ENCODE measurements around the gene MED8. TPM values are rescaled to one million over a fixed set of nuclear protein-coding genes. Genes with fewer than 3 reads are reported as not detected.

Gene MED8
- total RNA-seq, 4 donors from 2014 or later: 43.6 to 58.4 (median 50.8) TPM

GRCh38 chr1:43338001-43338400 lies 51.6 kb downstream of the MED8 start:
- peak in 1 of 2 donors; percentile 59 for DNase-seq (ENCODE audit: low spot score in 2 of 2)
- TF ChIP-seq CTCF (IDR thresholded peaks at IDR 0.05) (no peak), POLR2A (IDR thresholded peaks at IDR 0.05) (no peak)
- intact Hi-C loops (cut with DNase I; ENCODE audit: low total_unique reads): no loop called here
- H3K4me3 ChIP-seq (ENCODE audit: low read depth, poor library complexity, severe bottlenecking): no peak overlapping the region
- 87 to 89% methylated on average over 5 of the region's 5 CpGs for WGBS, 2 donors

GRCh38 chr1:43337588-43337987 lies 52.0 kb downstream of the MED8 start, which contains the start of gene MPL:
MPL (plus strand) TSS chr1:43337818; CDS start chr1:43337849, 31 bp downstream.
- intact Hi-C loops (cut with DNase I; ENCODE audit: low total_unique reads): no loop called here
- H3K4me3 ChIP-seq (ENCODE audit: low read depth, poor library complexity, severe bottlenecking): no peak within 1 kb of the TSS
- TF ChIP-seq POLR2A (IDR thresholded peaks at IDR 0.05) (no peak), CTCF (IDR thresholded peaks at IDR 0.05) (no peak)
- WGBS, 2 donors: 86 to 88% methylated on average over 3 of the region's 3 CpGs
- peak in 1 of 2 donors; percentile 76 for DNase-seq (ENCODE audit: low spot score in 2 of 2)

- 80 to 81% methylated on average over 7 of the region's 7 CpGs for WGBS, 2 donors
- no peak overlapping the region for H3K4me3 ChIP-seq (ENCODE audit: low read depth, poor library complexity, severe bottlenecking)
- intact Hi-C loops (cut with DNase I; ENCODE audit: low total_unique reads): no loop called here
- DNase-seq (ENCODE audit: low spot score in 2 of 2): peak in 1 of 2 donors; percentile 50
- TF ChIP-seq POLR2A (IDR thresholded peaks at IDR 0.05) (no peak), CTCF (IDR thresholded peaks at IDR 0.05) (no peak)
Measured at GRCh38 chr1:43334453-43335205, 55.0 kb downstream of the MED8 start.

Small RNA genes within 50 kb of the gene (microRNA-seq; reads per million reads assigned to microRNA genes)
- gene MIR6734 (ENCODE audit: borderline number of aligned reads in 1 of 2, borderline replicate concordance in 2 of 2): 1.7 to 3.4 reads per million in 2 donors

Other genes starting within 250 kb of the MED8 start
- 10 to 100 TPM; 25.2 to 57.2 (median 43.0) TPM for gene EBNA1BP2, start 217.5 kb downstream of the MED8 start, total RNA-seq
- under 1 TPM; 0.19 to 0.38 (median 0.24) TPM for gene CFAP57, start 217.5 kb downstream of the MED8 start, total RNA-seq
- gene TMEM125, start 119.8 kb downstream of the MED8 start, total RNA-seq: 10 to 100 TPM; 13.6 to 34.5 (median 19.0) TPM
- 10 to 100 TPM; 16.1 to 28.2 (median 25.4) TPM for gene C1orf210, start 104.2 kb downstream of the MED8 start, total RNA-seq
- 10 to 100 TPM in 2 of 4 donors, 1 to 10 TPM in 2; 8.8 to 23.3 (median 10.9) TPM for gene TIE1, start 88.8 kb downstream of the MED8 start, total RNA-seq
- under 1 TPM in 1 of 4 donors, not detected in 3; 0.15 TPM for gene MPL, start 52.0 kb downstream of the MED8 start, total RNA-seq
- gene CDC20, start 30.8 kb downstream of the MED8 start, total RNA-seq: 10 to 100 TPM in 1 of 4 donors, 1 to 10 TPM in 3; 2.7 to 12.1 (median 6.5) TPM
- gene ELOVL1, start 21.8 kb downstream of the MED8 start, total RNA-seq: 100 to 1,000 TPM; 359 to 592 (median 401) TPM
- 10 to 100 TPM; 33.2 to 75.3 (median 42.0) TPM for gene SZT2, start 99 bp upstream of the MED8 start, total RNA-seq
- gene HYI, start 64.1 kb upstream of the MED8 start, total RNA-seq: 10 to 100 TPM; 35.5 to 39.4 (median 38.0) TPM
- 100 to 1,000 TPM; 204 to 236 (median 231) TPM for gene PTPRF, start 141.1 kb upstream of the MED8 start, total RNA-seq

Data from lower leg skin (tissue), 4 donors.